NCI-H82 (cell line): ENCODE data around the gene ZMAT5.
A peak's percentile ranks its signal among the peaks of the same experiment; 100 is the strongest.

Experiments
- DNase-seq: peaks from one replicate; lab custom pipeline; 2025; lab: John Stamatoyannopoulos, UW

Gene ZMAT5

GRCh38 chr22:29753808-29754657 is 12.8 kb downstream of the ZMAT5 start:
- DNase-seq: no peak

- no peak for DNase-seq
Observed at GRCh38 chr22:29751669-29752068, 15.1 kb downstream of the ZMAT5 start.

GRCh38 chr22:29750559-29751538 is 16.0 kb downstream of the ZMAT5 start:
- peak; percentile 43 for DNase-seq

GRCh38 chr22:29750029-29750428 is 16.8 kb downstream of the ZMAT5 start:
- no peak for DNase-seq

GRCh38 chr22:29748248-29748893 is 18.4 kb downstream of the ZMAT5 start:
- no peak for DNase-seq

- DNase-seq: no peak
Observed at GRCh38 chr22:29747832-29748231, 19.0 kb downstream of the ZMAT5 start.

GRCh38 chr22:29744902-29745301 is 21.9 kb downstream of the ZMAT5 start:
- DNase-seq: peak; percentile 74

- no peak for DNase-seq
Observed at GRCh38 chr22:29742326-29742725, 24.5 kb downstream of the ZMAT5 start.

- DNase-seq: no peak
Observed at GRCh38 chr22:29741926-29742325, 24.9 kb downstream of the ZMAT5 start.

- no peak for DNase-seq
Observed at GRCh38 chr22:29740216-29740615, 26.6 kb downstream of the ZMAT5 start.

- no peak for DNase-seq
Observed at GRCh38 chr22:29739346-29739875, 27.4 kb downstream of the ZMAT5 start.

- DNase-seq: no peak
Observed at GRCh38 chr22:29738118-29738815, 28.5 kb downstream of the ZMAT5 start.

GRCh38 chr22:29737251-29738117 is 29.3 kb downstream of the ZMAT5 start:
- DNase-seq: no peak

GRCh38 chr22:29735416-29735815 is 31.4 kb downstream of the ZMAT5 start:
- DNase-seq: no peak

- no peak for DNase-seq
Observed at GRCh38 chr22:29734838-29735237, 32.0 kb downstream of the ZMAT5 start.

- DNase-seq: no peak
Observed at GRCh38 chr22:29734406-29734805, 32.4 kb downstream of the ZMAT5 start.

GRCh38 chr22:29733362-29734201 is 33.2 kb downstream of the ZMAT5 start:
- DNase-seq: peak; percentile 47

- no peak for DNase-seq
Observed at GRCh38 chr22:29732883-29733282, 33.9 kb downstream of the ZMAT5 start.

- no peak for DNase-seq
Observed at GRCh38 chr22:29731058-29731850, 35.6 kb downstream of the ZMAT5 start.
